Stimulated activated CD4-positive, alpha-beta T cell treated with anti-CD3 and anti-CD28 coated beads, Interleukin-2, amount 100 ng/mL, for 48 hours (primary cell): ENCODE results near the gene SERPINB13.
"Not testable (repeated sequence)": the region's sequence is repeated elsewhere in the genome, so short reads cannot be mapped to it uniquely, and the experiment has no call there.

Source experiments
- DNase-seq, 2 donors: peaks; one replicate each; pipeline ENCODE4 v3.0.0-alpha.2; 2020

SERPINB13 gene

GRCh38 chr18:63590966-63591695 is 4.0 kb downstream of the SERPINB13 start:
- DNase-seq: no peak

- DNase-seq: no peak
Measured at GRCh38 chr18:63591725-63592124, 4.6 kb downstream of the SERPINB13 start.

GRCh38 chr18:63592471-63592870 is 5.3 kb downstream of the SERPINB13 start:
- DNase-seq: no peak

- DNase-seq: no peak
Measured at GRCh38 chr18:63596964-63597363, 9.8 kb downstream of the SERPINB13 start.

- no peak for DNase-seq
Measured at GRCh38 chr18:63603355-63603754, 16.2 kb downstream of the SERPINB13 start.

- no peak for DNase-seq
Measured at GRCh38 chr18:63603772-63604171, 16.6 kb downstream of the SERPINB13 start.

GRCh38 chr18:63604791-63605567 is 17.8 kb downstream of the SERPINB13 start:
- no peak for DNase-seq

GRCh38 chr18:63606526-63606925 is 19.4 kb downstream of the SERPINB13 start:
- DNase-seq: no peak

GRCh38 chr18:63613420-63613819 is 26.3 kb downstream of the SERPINB13 start:
- no peak for DNase-seq

- DNase-seq: no peak
Measured at GRCh38 chr18:63617049-63617914, 30.1 kb downstream of the SERPINB13 start.

GRCh38 chr18:63617915-63618234 is 30.7 kb downstream of the SERPINB13 start:
- DNase-seq: no peak

- DNase-seq: no peak
Measured at GRCh38 chr18:63619661-63620060, 32.5 kb downstream of the SERPINB13 start.

- no peak for DNase-seq
Measured at GRCh38 chr18:63624863-63625262, 37.7 kb downstream of the SERPINB13 start.

- DNase-seq: no peak
Measured at GRCh38 chr18:63626431-63626830, 39.3 kb downstream of the SERPINB13 start.

- no peak for DNase-seq
Measured at GRCh38 chr18:63627819-63628218, 40.7 kb downstream of the SERPINB13 start.

GRCh38 chr18:63637703-63638102 is 50.6 kb downstream of the SERPINB13 start:
- no peak for DNase-seq

GRCh38 chr18:63641157-63641680 is 54.1 kb downstream of the SERPINB13 start:
- not testable (repeated sequence) for DNase-seq

- not testable (repeated sequence) for DNase-seq
Measured at GRCh38 chr18:63642668-63643356, 55.7 kb downstream of the SERPINB13 start.

- DNase-seq: not testable (repeated sequence)
Measured at GRCh38 chr18:63644142-63644541, 57.0 kb downstream of the SERPINB13 start, which contains the start of gene SERPINB4. Gene SERPINB4 (minus strand): TSS chr18:63644256. CDS start chr18:63643577, 679 bp downstream.

- DNase-seq: not testable (repeated sequence)
Measured at GRCh38 chr18:63644694-63645093, 57.6 kb downstream of the SERPINB13 start.

- no peak for DNase-seq
Measured at GRCh38 chr18:63646936-63647335, 59.8 kb downstream of the SERPINB13 start.

GRCh38 chr18:63648241-63648640 is 61.1 kb downstream of the SERPINB13 start:
- no peak for DNase-seq
